Ishikawa (cell line): Measurements from ENCODE around the gene SLC12A4.

Experiments used
- CEBPB ChIP-seq: IDR thresholded peaks from 2 replicates; pipeline ENCODE4 v1.6.1; 2012
- CREB1 ChIP-seq: IDR thresholded peaks from 2 replicates; pipeline ENCODE4 v1.6.1; 2012; ENCODE audit warnings: low read depth
- EGR1 ChIP-seq: IDR thresholded peaks from 2 replicates; pipeline ENCODE4 v1.6.1; 2012
- EP300 ChIP-seq: IDR thresholded peaks from 2 replicates; pipeline ENCODE4 v1.6.1; 2012; ENCODE audit warnings: borderline replicate concordance
- FOXM1 ChIP-seq: IDR thresholded peaks from 2 replicates; pipeline ENCODE4 v1.6.1; 2012; ENCODE audit warnings: low read depth, borderline replicate concordance
- MAX ChIP-seq: IDR thresholded peaks from 2 replicates; pipeline ENCODE4 v1.6.1; 2012
- NFIC ChIP-seq: IDR thresholded peaks from 2 replicates; pipeline ENCODE4 v1.6.1; 2012
- RAD21 ChIP-seq: IDR thresholded peaks from 2 replicates; pipeline ENCODE4 v1.6.1; 2012; ENCODE audit warnings: low read depth
- REST ChIP-seq: IDR thresholded peaks from 2 replicates; pipeline ENCODE4 v1.6.1; 2012; ENCODE audit warnings: low read depth, mild to moderate bottlenecking
- TAF1 ChIP-seq: IDR thresholded peaks from 2 replicates; pipeline ENCODE4 v1.6.1; 2012; ENCODE audit warnings: low read depth, mild to moderate bottlenecking
- TCF12 ChIP-seq: IDR thresholded peaks from 2 replicates; pipeline ENCODE4 v1.6.1; 2012; ENCODE audit warnings: low read depth
- TEAD4 ChIP-seq: IDR thresholded peaks from 2 replicates; pipeline ENCODE4 v1.6.1; 2012
- USF1 ChIP-seq: IDR thresholded peaks from 2 replicates; pipeline ENCODE4 v1.6.1; 2012
- YY1 ChIP-seq: IDR thresholded peaks from 2 replicates; pipeline ENCODE4 v1.6.1; 2012; ENCODE audit warnings: low read depth
- ZBTB7A ChIP-seq: IDR thresholded peaks from 2 replicates; pipeline ENCODE4 v1.6.1; 2012; ENCODE audit warnings: low read depth

The SLC12A4 gene

GRCh38 chr16:67897231-67897630, 71.2 kb downstream of the SLC12A4 start:
- no peak for TF ChIP-seq REST
- no peak for TF ChIP-seq FOXM1
- no peak for TF ChIP-seq EP300

GRCh38 chr16:67893743-67894399, 74.6 kb downstream of the SLC12A4 start:
- TF ChIP-seq USF1 (no peak), ZBTB7A (no peak), TCF12 (no peak), CEBPB (no peak), NFIC (no peak), REST (no peak), CREB1 (no peak), MAX (no peak), EGR1 (no peak), EP300 (no peak), TEAD4 (no peak), FOXM1 (no peak), YY1 (no peak), TAF1 (no peak), RAD21 (no peak)
